NCI-H2196 (cell line): Measurements from ENCODE around the gene CLHC1.
A peak's percentile ranks its signal among the peaks of the same experiment; 100 is the strongest.
"Not testable (repeated sequence)": the region's sequence is repeated elsewhere in the genome, so short reads cannot be mapped to it uniquely, and the experiment has no call there.

ENCODE experiments used
- DNase-seq: peaks from one replicate; lab custom pipeline; 2025; ENCODE audit not compliant: unreplicated experiment; lab: John Stamatoyannopoulos, UW

CLHC1 gene

DNA sequence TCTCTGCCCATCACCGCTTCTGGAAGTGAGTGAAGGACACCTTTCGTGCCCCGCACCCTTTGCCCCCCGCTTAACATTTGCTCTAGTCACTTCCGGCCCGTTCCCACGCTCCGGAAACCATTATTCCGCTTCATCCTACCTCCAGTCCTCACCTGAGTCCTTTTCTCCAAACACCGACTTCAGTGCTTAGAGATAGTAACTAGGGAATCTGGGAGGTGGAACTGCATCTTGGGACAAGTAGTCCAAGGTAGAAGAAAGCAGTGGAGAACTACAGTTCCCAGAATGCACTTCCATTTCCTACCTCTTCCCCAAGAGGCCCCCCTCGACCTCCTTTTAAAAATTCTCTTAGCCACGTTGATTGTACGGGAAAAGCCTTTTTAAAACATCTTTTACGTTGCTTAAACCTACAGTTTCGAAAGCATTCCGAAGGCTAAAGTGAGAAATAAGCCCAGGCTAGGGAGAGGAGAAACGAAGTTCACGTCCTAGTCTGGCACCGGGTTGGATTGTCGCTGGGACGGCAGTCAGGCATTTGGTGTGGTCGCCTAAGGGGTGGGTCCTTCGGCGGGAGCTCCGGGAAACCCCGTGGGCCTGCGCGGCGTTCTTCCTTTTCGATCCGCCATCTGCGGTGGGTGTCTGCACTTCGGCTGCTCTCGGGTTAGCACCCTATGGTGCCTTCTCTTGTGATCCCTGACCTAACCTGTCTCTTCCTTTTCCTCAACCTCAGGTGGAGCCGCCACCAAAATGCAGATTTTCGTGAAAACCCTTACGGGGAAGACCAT is at the start of gene CLHC1, which contains the start of gene RPS27A:
CLHC1 (minus strand) TSS at position 210 of the 779 bp plus-strand sequence. CDS start 9,882 bp downstream, outside the sequence.
RPS27A (plus strand) TSS at position 605 of the 779 bp plus-strand sequence; CDS start at position 742, 137 bp downstream.
- DNase-seq: peak; percentile 74

DNA sequence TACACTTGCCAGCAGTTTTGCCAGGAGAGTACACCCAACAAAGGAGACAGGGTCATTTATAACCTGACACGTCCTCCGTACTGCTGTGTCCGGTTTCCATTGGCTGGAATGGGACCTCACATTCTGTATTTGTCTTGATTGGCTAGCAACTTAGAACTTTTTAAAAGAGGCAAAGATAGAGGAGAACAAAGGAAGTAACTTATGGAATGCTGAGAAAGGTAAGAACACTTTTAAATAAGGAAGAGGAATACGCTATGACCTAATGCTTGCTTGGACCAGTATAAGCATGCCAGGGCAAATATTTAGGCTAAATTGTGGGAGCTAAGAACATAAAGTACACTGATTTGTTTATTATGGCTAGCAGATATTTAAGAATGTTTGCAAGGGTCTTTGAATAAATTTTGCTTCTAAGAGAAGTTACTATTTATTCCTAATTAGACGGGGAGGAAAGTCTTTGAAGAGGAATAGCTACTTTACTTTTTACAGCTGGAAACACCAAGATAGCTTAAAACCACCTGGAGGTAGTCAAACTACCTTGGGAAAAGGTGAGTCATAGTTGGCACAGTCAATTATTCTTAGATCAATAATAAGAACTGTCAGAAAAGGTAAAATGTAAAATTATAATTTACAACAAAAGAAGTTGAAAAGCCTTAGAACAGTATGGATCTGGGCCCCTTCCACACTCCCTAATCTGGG is 48.9 kb upstream of the CLHC1 start:
- DNase-seq: not testable (repeated sequence)

DNA sequence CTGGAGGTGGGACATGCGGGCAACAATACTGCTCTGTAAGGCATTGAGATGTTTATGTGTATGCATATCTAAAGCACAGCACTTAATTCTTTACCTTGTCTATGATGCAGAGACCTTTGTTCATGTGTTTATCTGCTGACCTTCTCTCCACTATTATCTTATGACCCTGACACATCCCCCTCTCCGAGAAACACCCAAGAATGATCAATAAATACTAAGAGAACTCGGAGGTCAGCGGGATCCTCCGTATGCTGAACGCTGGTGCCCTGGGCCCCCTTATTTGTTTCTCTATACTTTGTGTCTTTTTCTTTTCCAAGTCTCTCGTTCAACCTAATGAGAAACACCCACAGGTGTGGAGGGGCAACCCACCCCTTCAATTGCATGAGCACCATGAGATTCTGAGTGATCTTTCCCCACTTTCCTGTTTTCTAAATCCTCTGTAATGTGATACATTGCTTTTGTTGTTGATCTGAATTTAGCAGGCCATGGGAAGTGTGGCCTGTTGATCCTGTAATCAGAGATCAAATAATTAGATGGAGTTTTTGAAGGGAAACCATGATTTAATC is 47.8 kb upstream of the CLHC1 start:
- not testable (repeated sequence) for DNase-seq

DNA sequence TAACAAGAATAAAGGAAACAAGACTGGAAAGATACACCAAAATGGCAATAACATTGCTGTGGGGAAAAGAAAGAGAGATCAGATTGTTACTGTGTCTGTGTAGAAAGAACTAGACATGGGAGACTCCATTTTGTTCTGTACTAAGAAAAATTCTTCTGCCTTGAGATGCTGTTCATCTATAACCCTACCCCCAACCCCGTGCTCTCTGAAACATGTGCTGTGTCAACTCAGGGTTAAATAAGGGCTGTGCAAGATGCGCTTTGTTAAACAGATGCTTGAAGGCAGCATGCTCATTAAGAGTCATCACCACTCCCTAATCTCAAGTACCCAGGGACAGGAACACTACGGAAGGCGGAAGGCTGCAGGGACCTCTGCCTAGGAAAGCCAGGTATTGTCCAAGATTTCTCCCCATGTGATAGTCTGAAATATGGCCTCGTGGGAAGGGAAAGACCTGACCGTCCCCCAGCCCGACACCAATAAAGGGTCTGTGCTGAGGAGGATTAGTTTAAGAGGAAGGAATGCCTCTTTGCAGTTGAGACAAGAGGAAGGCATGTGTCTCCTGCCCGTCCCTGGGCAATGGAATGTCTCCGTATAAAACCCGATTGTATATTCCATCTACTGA is 47.2 kb upstream of the CLHC1 start:
- not testable (repeated sequence) for DNase-seq

DNA sequence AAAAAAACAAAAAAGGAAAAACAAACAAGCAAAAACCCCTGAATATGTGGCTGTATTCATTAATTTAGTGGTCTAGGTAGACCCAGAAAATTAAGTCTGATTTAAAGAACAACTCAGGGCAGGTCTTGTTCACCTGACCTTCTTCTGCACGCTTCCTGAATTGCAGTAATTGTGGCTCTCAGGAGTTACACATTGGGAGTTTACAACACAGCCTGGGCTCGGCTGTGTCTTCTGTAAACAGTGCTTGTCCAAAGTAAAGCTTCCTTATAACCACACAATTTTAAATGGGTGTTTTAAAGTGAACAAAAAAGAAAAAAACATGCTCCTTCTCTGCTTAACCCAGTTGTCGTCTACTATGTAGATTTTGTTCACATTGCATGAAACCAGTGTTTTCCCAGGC is 45.2 kb upstream of the CLHC1 start:
- DNase-seq: no peak

DNA sequence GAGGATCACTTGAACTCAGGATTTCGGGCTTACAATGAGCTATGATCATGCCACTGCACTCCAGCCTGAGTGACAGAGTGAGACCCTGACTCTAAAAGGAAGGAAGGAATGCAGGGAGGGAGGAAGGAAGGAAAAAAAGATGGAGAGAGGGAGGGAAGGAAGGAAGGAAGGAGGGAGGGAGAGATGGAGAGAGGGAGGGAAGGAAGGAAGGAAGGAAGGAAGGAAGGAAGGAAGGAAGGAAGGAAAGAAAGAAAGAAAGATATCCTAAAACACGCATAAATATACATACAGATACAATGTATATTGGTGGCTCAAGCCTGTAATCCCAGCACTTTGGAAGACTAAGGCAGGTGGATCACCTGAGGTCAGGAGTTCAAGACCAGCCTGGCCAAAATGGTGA is 42.3 kb upstream of the CLHC1 start:
- DNase-seq: not testable (repeated sequence)

DNA sequence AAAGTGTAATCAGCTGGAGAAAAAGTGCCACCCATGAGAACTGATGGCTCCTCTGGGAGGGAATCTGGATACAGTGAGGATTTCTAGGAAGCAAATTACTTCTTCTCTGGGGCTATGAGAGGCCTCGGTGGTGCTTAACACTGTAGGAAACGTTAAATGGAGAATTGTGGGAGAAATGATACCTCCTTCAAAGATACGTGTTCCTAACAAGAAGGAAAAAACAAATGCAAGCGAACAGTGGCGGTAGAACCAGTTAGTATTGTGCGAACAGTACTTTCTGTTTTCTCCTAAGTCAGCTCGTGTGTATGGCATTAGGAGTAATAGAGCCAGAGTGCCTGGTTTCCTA is 37.5 kb upstream of the CLHC1 start:
- DNase-seq: no peak

DNA sequence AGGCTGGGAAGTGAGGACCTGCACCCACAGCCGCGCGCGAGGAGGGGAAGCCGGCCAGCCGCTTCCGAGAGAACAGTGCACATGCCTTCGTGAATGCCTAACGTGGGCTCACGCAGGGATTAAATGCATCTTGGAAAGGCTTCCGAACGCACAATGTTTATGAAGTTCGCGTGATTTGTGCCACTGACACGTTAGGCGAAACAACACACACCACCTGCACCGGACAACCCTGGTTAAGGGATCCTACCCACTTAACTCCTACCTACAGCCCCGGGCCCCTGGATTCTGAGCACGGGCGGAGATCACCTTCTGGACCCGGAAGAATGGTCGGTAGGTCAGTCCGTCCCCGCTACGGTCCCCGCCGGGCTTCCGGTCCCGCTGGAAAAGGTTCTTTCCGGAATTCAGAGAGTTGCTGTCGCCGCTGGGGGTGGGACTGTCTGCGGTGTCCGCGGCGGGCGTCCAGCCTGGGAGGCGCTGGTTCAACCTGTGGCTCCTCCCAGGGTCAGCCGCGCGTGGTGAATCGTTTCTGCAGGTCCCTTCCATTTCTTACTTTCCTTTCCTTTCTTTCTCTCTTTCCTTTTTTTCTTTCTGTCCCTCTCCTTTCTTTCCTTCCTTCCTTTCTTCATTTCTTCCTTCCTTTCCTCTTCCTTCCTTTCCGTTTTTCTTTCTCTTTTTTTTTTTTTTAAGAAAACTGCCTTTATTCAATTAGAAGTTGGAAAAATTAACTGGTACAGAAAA is 37.0 kb upstream of the CLHC1 start, which contains the start of gene MTIF2:
MTIF2 (minus strand) TSS at position 325 of the 738 bp plus-strand sequence. CDS start 5,373 bp downstream, outside the sequence.
- DNase-seq: peak; percentile 81

DNA sequence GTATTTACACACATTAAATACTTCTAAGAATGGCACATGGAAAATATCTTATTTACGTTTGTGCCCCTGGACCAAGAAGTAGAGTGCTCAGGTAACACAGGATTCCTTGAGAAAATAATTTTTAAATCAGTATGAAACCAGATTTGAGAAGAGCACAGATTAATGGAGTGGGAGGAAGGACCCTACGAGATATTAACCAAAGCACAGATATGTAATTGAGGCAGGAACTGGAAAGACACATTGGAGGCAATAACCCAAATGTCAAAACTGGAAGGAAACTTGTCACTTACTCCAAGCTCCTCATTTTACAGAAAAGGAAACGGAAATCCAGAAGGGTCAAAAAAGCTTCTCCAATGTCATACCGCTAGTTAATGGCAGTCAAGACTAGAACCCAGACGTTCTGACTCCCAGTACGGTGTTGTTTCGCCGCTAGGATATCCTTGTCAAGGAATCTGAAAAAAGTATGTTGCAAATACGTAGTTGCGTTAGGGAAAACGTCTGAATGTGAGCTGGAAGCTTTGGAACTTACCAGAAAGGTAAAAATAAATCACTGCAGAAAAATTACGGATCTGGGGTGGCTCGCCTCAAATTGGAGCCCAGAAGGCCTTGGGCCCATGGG is 36.3 kb upstream of the CLHC1 start:
- DNase-seq: no peak

DNA sequence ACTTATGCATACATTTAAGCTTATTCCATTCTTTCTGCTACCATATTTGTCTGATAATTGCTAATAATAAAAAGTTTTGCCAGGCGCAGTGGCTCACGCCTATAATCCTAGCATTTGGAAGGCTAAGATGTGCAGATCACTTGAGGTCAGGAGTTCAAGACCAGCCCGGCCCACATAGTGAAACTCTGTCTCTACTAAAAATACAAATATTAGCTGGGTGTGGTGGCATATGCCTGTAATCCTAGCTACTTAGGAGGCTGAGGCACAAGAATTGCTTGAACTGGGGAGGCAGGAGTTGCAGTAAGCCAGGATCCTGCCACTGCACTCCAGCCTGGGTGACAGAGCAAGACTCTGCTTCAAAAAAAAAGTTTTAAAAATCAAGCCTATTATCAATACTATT is 27.5 kb upstream of the CLHC1 start:
- not testable (repeated sequence) for DNase-seq

DNA sequence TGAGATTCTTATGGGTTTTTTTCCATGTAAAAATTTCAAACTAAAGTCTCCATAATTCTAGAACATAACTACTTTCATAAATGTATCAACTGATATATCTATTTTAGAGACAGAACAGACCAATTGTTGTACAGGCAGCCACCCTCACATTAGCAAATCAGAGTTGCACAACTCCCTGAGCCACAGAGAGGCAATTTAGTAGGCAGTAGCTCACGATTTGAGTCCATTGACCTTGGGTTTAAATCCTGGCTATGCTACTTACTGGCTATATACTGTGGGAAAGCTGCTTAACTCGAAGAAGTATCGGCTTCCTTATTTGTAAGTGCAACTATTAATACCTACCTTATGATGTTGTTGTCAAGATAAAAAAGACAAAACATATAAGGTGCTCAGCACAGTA is 20.7 kb upstream of the CLHC1 start:
- DNase-seq: no peak

DNA sequence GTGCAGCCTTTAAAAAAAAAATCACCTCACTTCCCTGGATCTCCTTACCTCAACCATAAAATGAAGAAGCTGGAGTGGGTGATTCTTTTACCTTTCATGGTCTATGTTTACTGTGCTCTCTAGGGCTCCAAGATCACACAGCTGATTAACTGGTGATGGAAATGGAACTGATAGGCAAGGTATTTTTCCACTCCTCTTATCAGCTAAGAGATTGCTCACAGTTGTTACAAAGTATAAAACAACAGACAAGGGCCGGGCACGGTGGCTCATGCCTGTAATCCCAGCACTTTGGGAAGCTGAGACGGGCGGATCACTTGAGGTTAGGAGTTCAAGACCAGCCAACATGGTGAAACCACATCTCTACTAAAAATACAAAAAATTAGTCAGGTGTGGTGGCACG is 14.9 kb upstream of the CLHC1 start:
- DNase-seq: peak; percentile 11

DNA sequence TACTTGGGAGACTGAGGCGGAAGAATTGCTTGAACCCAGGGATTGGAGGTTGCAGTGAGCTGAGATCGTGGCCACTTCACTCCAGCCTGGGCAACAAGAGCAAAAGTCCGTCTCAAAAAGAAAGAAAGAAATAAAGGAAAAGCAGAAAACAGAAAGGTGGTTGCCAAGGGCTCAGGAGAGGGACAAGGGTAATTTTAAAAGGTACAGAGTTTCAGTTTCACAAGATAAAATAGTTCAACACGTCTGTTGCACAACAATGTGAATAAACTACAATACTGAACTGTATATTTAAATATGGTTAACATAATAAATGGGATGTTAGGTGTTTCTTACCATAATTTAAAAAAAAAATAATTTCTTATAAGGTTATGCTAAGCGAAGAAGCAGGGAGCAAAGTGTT is 13.3 kb upstream of the CLHC1 start:
- no peak for DNase-seq

DNA sequence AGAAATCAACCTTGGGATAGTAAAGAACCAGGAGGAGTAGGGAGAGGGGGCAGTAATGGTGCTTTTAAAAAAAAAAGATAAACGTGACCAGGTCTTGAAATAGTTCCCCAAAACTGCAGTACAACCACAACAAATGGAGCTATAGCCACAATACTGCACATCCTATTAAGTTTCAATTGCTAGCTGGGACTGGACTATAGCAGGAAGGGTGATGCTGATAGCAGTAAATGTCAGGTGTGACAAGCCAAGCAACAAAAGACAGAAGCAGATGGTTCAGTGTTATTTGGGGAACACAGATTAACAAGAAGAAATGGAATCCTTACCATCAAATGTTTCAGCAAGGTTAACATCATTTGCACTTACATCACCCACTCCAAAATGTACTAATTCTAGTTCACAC is 10.5 kb upstream of the CLHC1 start:
- no peak for DNase-seq

DNA sequence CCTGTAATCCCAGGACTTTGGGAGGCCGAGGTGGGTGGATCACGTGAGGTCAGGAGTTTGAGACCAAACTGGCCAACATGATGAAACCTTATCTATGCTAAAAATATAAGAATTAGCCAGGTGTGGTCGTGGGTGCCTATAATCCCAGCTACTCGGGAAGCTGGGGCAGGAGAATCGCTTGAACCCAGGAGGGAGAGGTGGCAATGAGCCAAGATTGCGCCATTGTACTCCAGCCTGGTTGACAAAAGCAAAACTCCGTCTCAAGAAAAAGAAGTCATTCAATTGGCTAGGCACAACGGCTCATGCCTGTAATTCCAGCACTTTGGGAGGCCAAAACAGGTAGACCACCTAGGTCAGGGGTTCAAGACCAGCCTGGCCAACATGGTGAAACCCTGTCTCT is 9.5 kb upstream of the CLHC1 start:
- DNase-seq: not testable (repeated sequence)

DNA sequence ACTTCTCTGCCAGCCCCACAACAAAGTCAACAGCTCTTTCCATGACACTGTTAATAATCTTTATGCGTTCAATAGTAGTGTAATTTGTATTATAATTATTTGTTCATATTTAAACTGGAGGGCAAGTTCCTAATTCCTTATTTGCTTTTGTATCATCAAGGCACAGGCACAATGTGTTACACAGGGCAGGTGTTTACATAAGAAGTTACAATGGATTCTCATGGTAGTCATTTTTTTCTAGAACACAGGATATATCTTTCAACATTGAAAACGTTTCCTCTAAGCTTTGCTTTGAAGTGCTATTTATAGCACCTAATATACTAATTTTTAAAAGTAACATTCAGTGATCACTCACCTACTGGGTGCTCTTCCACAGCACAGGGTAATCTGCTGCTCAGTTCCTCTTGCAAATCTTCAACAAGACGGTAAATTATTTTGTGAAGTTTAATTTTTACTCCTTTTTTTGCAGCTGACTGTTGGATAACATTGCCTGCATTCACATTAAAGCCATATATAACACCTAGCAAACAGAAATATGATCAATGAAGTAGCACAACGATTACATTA is 7.6 kb upstream of the CLHC1 start:
- no peak for DNase-seq

DNA sequence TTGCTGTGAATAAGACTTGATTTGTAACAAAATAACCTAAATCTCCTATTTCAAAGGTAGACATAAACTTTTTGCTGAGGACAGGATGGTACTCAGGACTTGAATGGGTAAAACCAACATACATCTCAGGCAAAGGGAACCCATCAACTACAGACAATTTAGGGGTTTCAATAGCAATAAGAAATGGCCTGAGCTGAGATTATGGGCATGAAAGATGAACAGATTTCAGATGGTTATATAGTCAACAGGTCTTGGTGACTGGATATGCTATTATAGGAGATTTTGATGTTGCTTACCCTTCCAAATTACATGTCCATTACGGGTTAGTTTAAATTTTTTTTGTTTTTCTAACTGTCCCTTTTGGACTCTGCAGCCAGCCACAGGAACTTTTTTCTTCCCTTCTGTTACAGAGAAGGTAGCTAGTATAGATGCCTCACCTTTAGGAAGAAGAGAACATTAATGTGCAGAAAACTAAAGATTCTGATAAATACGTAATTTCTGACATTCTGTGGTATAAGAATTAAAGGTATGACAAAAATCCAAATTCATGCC is 5.0 kb upstream of the CLHC1 start:
- DNase-seq: no peak

DNA sequence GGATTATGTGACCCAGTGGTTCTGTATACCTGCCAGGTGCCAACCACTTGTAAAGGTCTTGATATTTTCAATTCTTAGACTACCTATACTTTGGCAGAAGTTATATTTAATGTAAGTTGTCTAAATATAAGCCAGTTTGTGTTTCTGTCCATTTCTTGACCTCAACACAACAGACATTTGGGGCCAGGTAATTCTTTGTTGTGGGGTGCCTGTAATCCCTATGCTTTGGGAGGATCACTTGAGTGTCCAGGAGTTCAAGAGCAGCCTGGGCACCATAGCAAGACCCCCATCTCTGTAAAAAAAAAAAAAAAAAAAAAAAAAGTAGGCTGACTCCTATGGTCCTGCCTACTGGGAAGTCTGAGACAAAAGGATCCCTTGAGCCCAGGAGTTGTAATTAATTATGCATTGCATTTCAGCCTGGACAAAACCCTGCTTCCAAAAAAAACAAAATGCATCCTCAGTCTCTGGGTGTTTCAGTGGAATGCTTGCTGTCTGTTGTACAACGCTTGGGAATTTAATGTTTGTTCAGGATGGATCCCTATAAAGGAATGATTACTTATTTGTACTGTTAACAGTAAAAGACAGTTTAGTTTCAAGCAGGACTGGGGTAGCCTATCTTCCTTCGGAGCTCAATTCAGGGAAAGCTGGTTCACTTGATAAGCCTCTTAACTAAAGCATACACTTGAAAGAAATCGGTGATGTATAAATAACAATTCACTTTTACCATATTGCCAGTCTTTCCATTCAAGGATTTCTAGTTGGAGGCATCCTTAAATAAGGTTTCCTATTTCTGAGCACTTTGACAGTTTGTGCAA is 3.8 kb upstream of the CLHC1 start:
- no peak for DNase-seq

DNA sequence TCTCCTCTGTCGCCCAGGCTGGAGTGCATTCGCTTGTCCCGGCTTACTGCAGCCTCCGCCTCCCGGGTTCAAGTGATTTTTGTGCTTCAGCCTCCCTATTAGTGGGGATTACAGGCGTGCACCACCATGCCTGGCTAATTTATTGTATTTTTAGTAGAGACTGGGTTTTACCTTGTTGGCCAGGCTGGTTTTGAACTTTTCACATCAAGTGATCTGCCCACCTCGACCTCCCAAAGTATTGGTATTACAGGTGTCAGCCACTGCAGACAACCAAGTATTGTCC is 1.5 kb upstream of the CLHC1 start:
- DNase-seq: no peak
